Hematopoietic multipotent progenitor cell (in vitro differentiated cells): Measurements from ENCODE around the gene RASGEF1B. TPM values are rescaled to one million over a fixed set of nuclear protein-coding genes. Genes with fewer than 3 reads are reported as not detected.
"Not testable (repeated sequence)": the region's sequence is repeated elsewhere in the genome, so short reads cannot be mapped to it uniquely, and the experiment has no call there.

Experiments
- DNase-seq, 3 donors: peaks; one replicate each; pipeline ENCODE4 v3.0.0-alpha.2; 2011 to 2015; ENCODE audit warnings: low read depth in 2 of 3, low spot score in 2 of 3
- total RNA-seq: library from RNA; depleted of rRNA; stranded (reverse); fragments of >200 nt; gene quantifications from one replicate; pipeline ENCODE4 v1.2.3, GENCODE V29; 2012

RASGEF1B gene
- total RNA-seq, 1 donor: 15.1 TPM

DNA sequence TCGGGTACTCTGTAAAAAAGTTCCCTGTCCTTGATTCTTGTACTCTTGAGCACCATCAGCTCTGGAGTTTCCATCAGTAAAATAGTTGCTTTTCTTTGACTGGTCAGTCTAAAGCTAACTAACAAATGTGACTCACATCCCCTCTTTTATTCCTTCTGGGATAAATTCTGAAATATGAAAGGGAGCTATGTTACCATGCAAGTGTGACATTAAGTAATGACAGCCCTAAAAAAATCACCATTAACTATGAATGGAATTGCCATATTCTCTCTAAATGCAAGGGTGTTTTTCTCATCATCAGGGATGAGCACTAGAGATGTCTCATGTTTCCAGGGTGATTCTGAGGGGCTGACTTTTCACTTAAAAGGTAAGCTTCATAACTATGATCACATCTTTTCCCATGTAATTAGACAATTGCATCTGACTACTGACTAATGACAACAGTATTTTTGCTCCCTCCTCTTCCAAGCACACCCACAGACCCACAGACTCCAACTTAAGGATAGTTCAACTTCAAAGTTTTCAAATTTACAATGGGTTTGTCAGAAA is 26.9 kb upstream of the RASGEF1B start:
- no peak for DNase-seq

GRCh38 chr4:81498046-81498445 is 26.3 kb upstream of the RASGEF1B start:
- DNase-seq: no peak

- no peak for DNase-seq
Measured at GRCh38 chr4:81495345-81495744, 23.6 kb upstream of the RASGEF1B start.

GRCh38 chr4:81494031-81494431 is 22.3 kb upstream of the RASGEF1B start:
- peak in 2 of 3 donors; percentile 37 to 63 for DNase-seq

DNA sequence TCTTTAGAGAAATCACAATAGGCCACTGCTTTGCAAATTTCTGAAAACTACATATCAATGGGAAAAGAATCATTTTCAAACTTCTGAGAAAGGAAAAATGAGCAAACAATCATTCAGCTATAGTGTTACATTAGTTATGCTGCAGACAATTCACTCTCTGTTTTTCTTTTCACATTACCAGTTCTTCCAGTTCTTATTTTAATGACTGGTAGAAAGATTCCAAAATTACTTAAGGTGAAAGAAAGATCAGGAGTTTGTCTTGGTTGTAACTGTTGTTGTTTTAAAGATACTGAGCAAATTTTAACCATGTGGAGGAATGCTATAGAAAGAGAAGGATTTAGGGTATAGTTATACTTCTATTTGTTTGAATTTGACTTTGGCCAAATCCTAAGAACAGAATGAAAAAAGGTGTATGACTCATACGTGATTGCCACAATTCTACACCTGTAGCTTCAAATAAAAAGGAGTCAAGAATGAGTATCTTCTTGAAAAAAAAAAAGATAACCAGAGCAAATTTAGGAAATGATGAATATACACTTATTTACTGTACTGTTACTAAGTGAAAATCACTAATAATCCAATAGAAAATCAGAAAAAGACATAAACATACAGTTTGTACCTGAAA is 21.0 kb upstream of the RASGEF1B start:
- DNase-seq: no peak

GRCh38 chr4:81491943-81492342 is 20.2 kb upstream of the RASGEF1B start:
- DNase-seq: peak in 2 of 3 donors; percentile 82 to 94

DNA sequence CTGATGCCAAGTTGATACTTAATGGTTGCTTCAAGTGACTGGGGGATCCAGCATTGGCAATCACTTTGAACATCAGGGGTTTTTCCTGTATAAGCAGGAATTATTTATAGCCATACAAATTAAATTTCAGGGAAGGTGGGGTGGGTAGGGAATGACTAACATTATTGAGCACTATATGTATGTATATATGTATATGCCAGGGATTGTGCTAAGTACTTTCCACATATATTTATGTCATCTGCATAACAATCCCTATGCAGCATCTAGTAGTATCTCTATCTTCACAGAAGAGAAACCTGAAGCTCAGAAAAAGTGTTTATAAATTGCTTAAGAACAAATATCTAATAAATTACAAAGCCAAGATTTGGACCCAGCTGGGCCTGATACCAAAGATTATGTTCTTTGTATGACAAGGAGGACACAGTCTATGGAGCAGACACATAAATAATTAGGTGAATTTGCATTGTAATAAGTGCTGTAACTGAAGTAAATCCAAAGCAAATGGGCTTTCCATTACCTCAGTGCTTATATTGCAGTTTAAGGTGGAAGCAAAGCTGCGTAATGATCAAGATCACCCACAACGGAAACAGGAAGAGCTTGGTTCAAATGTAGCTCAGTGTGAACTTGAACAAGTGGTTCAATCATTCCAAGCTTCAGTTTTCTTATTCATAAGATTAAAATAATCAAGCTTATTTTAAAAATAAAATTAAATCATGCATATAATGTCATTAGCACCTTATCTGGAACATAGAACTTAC is 18.9 kb upstream of the RASGEF1B start:
- DNase-seq: no peak

GRCh38 chr4:81486502-81486901 is 14.8 kb upstream of the RASGEF1B start:
- DNase-seq: no peak

GRCh38 chr4:81485310-81485980 is 13.7 kb upstream of the RASGEF1B start:
- DNase-seq: no peak

DNA sequence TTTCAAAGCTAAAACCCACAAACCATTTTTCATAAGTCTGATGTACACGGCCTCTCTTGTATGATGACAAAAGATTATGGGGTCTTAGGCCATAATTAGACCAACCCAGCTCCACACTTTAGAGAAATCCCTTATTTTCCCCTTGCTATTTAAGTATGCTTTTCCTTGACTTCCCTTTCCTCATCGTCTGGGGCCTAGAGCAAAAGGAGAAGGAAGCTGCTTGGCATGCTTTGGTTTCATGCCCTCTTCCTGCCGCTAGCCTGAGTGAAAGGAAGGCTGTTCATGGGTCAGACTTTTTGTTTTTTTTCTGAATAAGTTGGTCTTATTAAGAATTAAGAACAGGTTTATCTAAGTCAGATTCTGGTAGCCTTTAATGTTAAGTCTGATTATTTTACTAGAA is 10.6 kb upstream of the RASGEF1B start:
- peak in 2 of 3 donors; percentile 41 to 51 for DNase-seq

DNA sequence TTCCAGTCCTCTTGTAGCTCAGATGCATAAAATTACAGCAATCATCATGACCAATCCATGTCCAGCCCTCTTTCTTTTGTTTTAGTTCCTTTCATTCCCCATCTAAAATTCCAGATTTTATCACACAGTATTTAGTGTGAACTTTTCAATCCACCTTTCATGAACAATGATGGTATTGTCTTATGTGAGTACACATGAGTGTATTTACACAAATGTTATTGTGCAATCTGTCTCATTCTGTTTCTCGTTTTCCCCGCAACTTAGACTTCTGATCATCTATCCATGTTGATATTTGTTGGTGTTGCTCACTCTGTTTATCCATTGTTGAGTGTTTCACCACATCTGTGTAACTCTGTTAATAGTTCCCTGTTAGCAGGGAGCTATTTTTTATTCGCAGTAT is 9.4 kb upstream of the RASGEF1B start:
- DNase-seq: no peak

GRCh38 chr4:81479573-81479972 is 7.9 kb upstream of the RASGEF1B start:
- DNase-seq: not testable (repeated sequence)

- not testable (repeated sequence) for DNase-seq
Measured at GRCh38 chr4:81473331-81474265, 1.9 kb upstream of the RASGEF1B start.

GRCh38 chr4:81472281-81473182 is 825 bp upstream of the RASGEF1B start:
- peak in 2 of 3 donors; percentile 79 to 87 for DNase-seq

- no peak for DNase-seq
Measured at GRCh38 chr4:81471298-81471587, 464 bp downstream of the RASGEF1B start.

DNA sequence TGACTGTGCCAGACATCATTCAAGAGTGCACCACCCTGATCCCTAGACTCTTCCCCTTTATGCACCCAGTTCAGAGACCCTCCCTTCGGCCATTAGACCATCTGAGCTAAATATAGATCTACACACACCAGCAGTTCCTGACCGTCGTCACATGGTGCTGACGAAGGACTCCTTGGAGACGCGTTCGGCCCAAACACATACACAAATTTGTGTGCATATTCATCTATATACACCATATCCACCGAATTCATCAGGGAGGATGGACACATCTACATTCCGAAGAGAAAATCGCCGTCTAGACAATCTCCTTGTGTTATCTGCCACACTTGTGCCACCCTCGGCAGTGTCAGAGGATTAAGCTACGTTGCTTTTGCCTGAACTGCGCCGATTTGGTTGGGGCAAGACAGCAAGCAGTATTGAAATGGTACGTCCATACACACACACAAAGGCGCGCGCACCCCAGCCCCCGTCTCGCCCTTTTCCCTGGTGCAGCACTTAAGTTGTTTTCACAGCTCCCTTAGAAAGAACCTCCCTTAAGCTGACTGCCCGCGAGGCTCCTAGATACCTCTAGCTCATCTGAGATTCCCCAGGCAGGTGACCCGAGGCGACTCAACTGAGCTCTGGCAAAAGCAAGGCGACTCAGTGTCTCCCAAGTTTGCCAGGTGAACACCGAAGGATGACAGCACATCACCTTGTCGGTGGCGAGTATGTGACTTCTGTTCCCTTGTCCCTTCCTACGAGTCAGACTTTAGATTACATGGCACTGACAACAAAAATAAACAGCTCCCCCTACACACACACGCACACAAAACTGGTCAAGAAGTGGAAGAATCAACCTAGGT is 1.0 kb downstream of the RASGEF1B start:
- DNase-seq: peak in 2 of 3 donors; percentile 74 to 78

DNA sequence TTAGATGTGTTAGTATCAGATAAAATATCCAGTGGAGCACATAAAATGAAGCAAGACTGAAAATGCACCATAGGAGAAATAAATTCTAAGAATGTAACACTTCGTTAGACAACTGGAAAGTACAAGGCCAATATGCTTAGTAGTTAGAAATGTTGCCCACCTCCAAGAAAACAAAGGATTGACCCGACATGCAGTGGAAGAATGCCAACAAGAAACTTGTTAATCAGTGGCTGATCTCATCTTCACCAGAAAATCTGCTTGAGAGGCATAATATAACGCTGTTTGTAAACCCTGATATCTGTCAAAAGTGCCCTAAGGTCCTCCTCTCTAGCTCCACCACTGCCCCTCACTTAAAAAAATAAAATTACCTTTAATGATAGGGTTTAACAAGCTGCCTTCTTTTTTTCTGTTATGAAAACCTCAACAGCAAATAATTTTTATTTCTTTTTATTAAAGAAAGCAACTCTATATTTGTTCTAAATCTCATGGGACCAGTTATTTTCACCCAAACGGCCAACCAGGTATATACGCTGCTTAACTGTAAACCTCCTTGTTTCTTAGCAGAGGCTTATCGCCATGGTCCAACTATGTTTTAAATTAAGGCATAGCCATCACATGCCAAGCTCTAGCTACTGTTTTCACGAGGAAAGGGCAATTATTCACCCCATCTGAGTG is 1.8 kb downstream of the RASGEF1B start:
- no peak for DNase-seq

DNA sequence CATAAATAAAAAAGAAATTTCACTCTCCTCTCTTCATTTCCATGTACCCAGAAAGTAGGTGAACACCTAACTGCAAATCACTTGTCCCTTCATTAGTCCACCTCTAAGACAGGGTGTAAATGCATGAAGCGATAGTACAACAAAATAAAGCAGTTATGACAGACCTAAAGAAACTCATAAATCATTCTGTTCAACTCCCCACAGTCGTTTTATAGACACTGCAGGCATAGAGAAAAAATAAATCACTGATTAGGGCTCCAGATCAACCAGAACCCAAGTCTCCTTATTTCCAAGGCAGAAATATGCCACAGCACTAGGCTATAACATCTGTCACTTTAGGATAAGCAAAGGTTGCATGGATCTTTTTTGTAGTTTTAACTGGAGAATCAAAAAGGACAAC is 3.0 kb downstream of the RASGEF1B start:
- no peak for DNase-seq
